LHCN-M2 (cell line): ENCODE data around the gene IKZF1. TPM values are rescaled to one million over a fixed set of nuclear protein-coding genes. Genes with fewer than 3 reads are reported as not detected.
A peak's percentile ranks its signal among the peaks of the same experiment; 100 is the strongest.

Experiments used
- DNase-seq: peaks from one replicate; pipeline ENCODE4 v3.0.0-alpha.2; 2012; ENCODE audit warnings: low read depth
- total RNA-seq: library from RNA; depleted of rRNA; stranded (reverse); fragments of >200 nt; gene quantifications from 2 replicates; pipeline ENCODE4 v1.2.3, GENCODE V29; 2014; rRNA removed

IKZF1 gene
- total RNA-seq, 1 experiment from 2014 or later = not detected

GRCh38 chr7:50449501-50449880, 145.0 kb downstream of the IKZF1 start:
- DNase-seq = no peak

- peak; percentile 79 for DNase-seq
These were observed 145.5 kb downstream of the IKZF1 start, which contains the start of gene FIGNL1 for GRCh38 chr7:50449881-50450589. TSS of gene FIGNL1 (minus strand) at chr7:50450350. CDS start at chr7:50447287, 3,063 bp downstream.

- DNase-seq = no peak
These were observed 146.1 kb downstream of the IKZF1 start for GRCh38 chr7:50450590-50451032.

Other genes starting within 250 kb of the IKZF1 start
- gene ZPBP, start 211.5 kb upstream of the IKZF1 start, total RNA-seq = not detected in 2 replicates
- 59.4 and 62.5 TPM in 2 replicates for gene FIGNL1, start 145.6 kb downstream of the IKZF1 start, total RNA-seq